Measurements from ENCODE around the gene NDUFAF4.

Gene NDUFAF4

GRCh38 chr6:96898241-96898851, 655 bp upstream of the NDUFAF4 start:
- DNase-seq: peak; percentile 19

- no peak for DNase-seq
These were observed 8.5 kb downstream of the NDUFAF4 start for GRCh38 chr6:96889146-96889545.

- no peak for DNase-seq
These were observed 8.9 kb downstream of the NDUFAF4 start for GRCh38 chr6:96888745-96889144.

GRCh38 chr6:96886519-96886918, 11.2 kb downstream of the NDUFAF4 start:
- DNase-seq: no peak

- DNase-seq: peak; percentile 39
These were observed 12.5 kb downstream of the NDUFAF4 start for GRCh38 chr6:96885187-96885631.

- DNase-seq: no peak
These were observed 19.5 kb downstream of the NDUFAF4 start for GRCh38 chr6:96878143-96878542.

- DNase-seq: no peak
These were observed 20.7 kb downstream of the NDUFAF4 start for GRCh38 chr6:96876886-96877545.

GRCh38 chr6:96872976-96873375, 24.7 kb downstream of the NDUFAF4 start:
- no peak for DNase-seq

- DNase-seq: no peak
These were observed 32.7 kb downstream of the NDUFAF4 start for GRCh38 chr6:96865055-96865405.

GRCh38 chr6:96864216-96865054, 33.3 kb downstream of the NDUFAF4 start:
- no peak for DNase-seq

GRCh38 chr6:96862560-96862959, 35.1 kb downstream of the NDUFAF4 start:
- DNase-seq: no peak

- no peak for DNase-seq
These were observed 36.1 kb downstream of the NDUFAF4 start for GRCh38 chr6:96861588-96861987.

GRCh38 chr6:96856856-96857255, 40.8 kb downstream of the NDUFAF4 start:
- DNase-seq: no peak

GRCh38 chr6:96853083-96853482, 44.6 kb downstream of the NDUFAF4 start:
- DNase-seq: no peak

- no peak for DNase-seq
These were observed 45.1 kb downstream of the NDUFAF4 start for GRCh38 chr6:96852605-96853004.

- no peak for DNase-seq
These were observed 45.8 kb downstream of the NDUFAF4 start for GRCh38 chr6:96851858-96852257.

- DNase-seq: no peak
These were observed 48.1 kb downstream of the NDUFAF4 start for GRCh38 chr6:96849615-96850014.

- no peak for DNase-seq
These were observed 53.2 kb downstream of the NDUFAF4 start for GRCh38 chr6:96844530-96844929.

GRCh38 chr6:96841345-96841744, 56.3 kb downstream of the NDUFAF4 start:
- DNase-seq: no peak

All from NCI-H510A treated with DMSO at 0.1 percent for 48 hours (cell line).